ENCODE data around the gene EMC1. TPM values are rescaled to one million over a fixed set of nuclear protein-coding genes. Genes with fewer than 3 reads are reported as not detected.

Gene EMC1
- polyA plus RNA-seq, 1 donor from 2014 or later = 75.3 TPM

- H3K9ac ChIP-seq (ENCODE audit: low read length) = no peak overlapping the region
- H3F3A ChIP-seq (ENCODE audit: insufficient read depth, low read length, poor library complexity, severe bottlenecking) = no peaks in the 10 kb centered on the region
- H3K9me2 ChIP-seq (ENCODE audit: insufficient read depth, low read length) = no peaks in the 10 kb centered on the region
- H3K27ac ChIP-seq (ENCODE audit: low read length) = no peak overlapping the region
- H3K9me3 ChIP-seq (ENCODE audit: low read length) = no peaks in the 10 kb centered on the region
- H3K4me3 ChIP-seq (ENCODE audit: low read length) = no peak overlapping the region
- H3K36me3 ChIP-seq (ENCODE audit: insufficient read depth, low read length) = peaks cover 12% of the 10 kb centered on the region
- H3K4me2 ChIP-seq (ENCODE audit: low read length) = no peak overlapping the region
- H2AFZ ChIP-seq (ENCODE audit: low read depth, low read length) = no peak overlapping the region
- no peaks in the 10 kb centered on the region for H3K79me2 ChIP-seq (replicated peaks; ENCODE audit: insufficient read depth, low read length)
- no peaks in the 10 kb centered on the region for H3K27me3 ChIP-seq (ENCODE audit: insufficient read depth, low read depth, low read length)
- TF ChIP-seq SMC3 (conservative IDR thresholded peaks at IDR 0.05; ENCODE audit: poor library complexity) = no peak
- TF ChIP-seq REST (IDR thresholded peaks at IDR 0.05; ENCODE audit: borderline replicate concordance) = no peak
- TF ChIP-seq EZH2 (IDR thresholded peaks at IDR 0.05; ENCODE audit: borderline replicate concordance, insufficient read depth, low read length, poor library complexity, severe bottlenecking) = no peak
- no peak for TF ChIP-seq RAD21 (conservative IDR thresholded peaks at IDR 0.05)
- TF ChIP-seq POLR2AphosphoS5 (IDR thresholded peaks at IDR 0.05) = no peak
- TF ChIP-seq CTCF (IDR thresholded peaks at IDR 0.05; ENCODE audit: poor library complexity, severe bottlenecking) = no peak
- TF ChIP-seq MXI1 (conservative IDR thresholded peaks at IDR 0.05; ENCODE audit: poor library complexity, severe bottlenecking) = no peak
- TF ChIP-seq TAF1 (IDR thresholded peaks at IDR 0.05; ENCODE audit: low read depth) = no peak
- no peaks in the 10 kb centered on the region for H4K20me1 ChIP-seq (ENCODE audit: insufficient read depth)
These were observed 30.3 kb downstream of the EMC1 start for GRCh38 chr1:19220991-19221390.

- Histone ChIP-seq H3K4me3 (ENCODE audit: low read length) (no peak overlapping the region), H4K20me1 (ENCODE audit: insufficient read depth) (no peaks in the 10 kb centered on the region), H2AFZ (ENCODE audit: low read depth, low read length) (no peak overlapping the region), H3F3A (ENCODE audit: insufficient read depth, low read length, poor library complexity, severe bottlenecking) (no peaks in the 10 kb centered on the region), H3K9me3 (ENCODE audit: low read length) (no peaks in the 10 kb centered on the region), H3K4me2 (ENCODE audit: low read length) (no peak overlapping the region), H3K27ac (ENCODE audit: low read length) (no peak overlapping the region), H3K79me2 (replicated peaks; ENCODE audit: insufficient read depth, low read length) (peaks cover 2% of the 10 kb centered on the region), H3K27me3 (ENCODE audit: insufficient read depth, low read depth, low read length) (no peaks in the 10 kb centered on the region), H3K36me3 (ENCODE audit: insufficient read depth, low read length) (peaks cover 12% of the 10 kb centered on the region), H3K9me2 (ENCODE audit: insufficient read depth, low read length) (no peaks in the 10 kb centered on the region), H3K9ac (ENCODE audit: low read length) (no peak overlapping the region)
- TF ChIP-seq CTCF (IDR thresholded peaks at IDR 0.05; ENCODE audit: poor library complexity, severe bottlenecking) (no peak), POLR2AphosphoS5 (IDR thresholded peaks at IDR 0.05) (no peak), RAD21 (conservative IDR thresholded peaks at IDR 0.05) (no peak), EZH2 (IDR thresholded peaks at IDR 0.05; ENCODE audit: borderline replicate concordance, insufficient read depth, low read length, poor library complexity, severe bottlenecking) (no peak), MXI1 (conservative IDR thresholded peaks at IDR 0.05; ENCODE audit: poor library complexity, severe bottlenecking) (no peak), SMC3 (conservative IDR thresholded peaks at IDR 0.05; ENCODE audit: poor library complexity) (no peak), REST (IDR thresholded peaks at IDR 0.05; ENCODE audit: borderline replicate concordance) (no peak), TAF1 (IDR thresholded peaks at IDR 0.05; ENCODE audit: low read depth) (no peak), EP300 (conservative IDR thresholded peaks at IDR 0.05; ENCODE audit: poor library complexity, severe bottlenecking) (no peak)
These were observed 31.1 kb downstream of the EMC1 start for GRCh38 chr1:19220080-19220846.

All from neural cell (in vitro differentiated cells).